Adipose tissue (tissue), 3 donors: ENCODE data around the gene CNTF. TPM values are rescaled to one million over a fixed set of nuclear protein-coding genes. Genes with fewer than 3 reads are reported as not detected.

Experiments used
- H3K27ac ChIP-seq: one replicate; pipeline ENCODE4 v1.5.1; 2013; ENCODE audit warnings: low read depth, low read length
- WGBS, 3 donors: extraction: QIAGEN DNeasy Blood & Tissue Kit; methylation state at CpG; one replicate each; pipeline ENCODE4 v1.1.7; 2013; 5-methylcytosine and 5-hydroxymethylcytosine counted together
- polyA plus RNA-seq, 3 donors: library from polyadenylated mRNA; stranded (reverse); fragments of 200-250 nt; gene quantifications; one replicate each; pipeline ENCODE4 v1.2.3, GENCODE V29; 2013
- donor health status: healthy with polysubstance abuse.
- donor health status: Bipolar disorder and iron deficiency.
- donor health status: healthy.

The CNTF gene
- polyA plus RNA-seq, 3 donors, result 0.16 to 0.64 (median 0.56) TPM

DNA sequence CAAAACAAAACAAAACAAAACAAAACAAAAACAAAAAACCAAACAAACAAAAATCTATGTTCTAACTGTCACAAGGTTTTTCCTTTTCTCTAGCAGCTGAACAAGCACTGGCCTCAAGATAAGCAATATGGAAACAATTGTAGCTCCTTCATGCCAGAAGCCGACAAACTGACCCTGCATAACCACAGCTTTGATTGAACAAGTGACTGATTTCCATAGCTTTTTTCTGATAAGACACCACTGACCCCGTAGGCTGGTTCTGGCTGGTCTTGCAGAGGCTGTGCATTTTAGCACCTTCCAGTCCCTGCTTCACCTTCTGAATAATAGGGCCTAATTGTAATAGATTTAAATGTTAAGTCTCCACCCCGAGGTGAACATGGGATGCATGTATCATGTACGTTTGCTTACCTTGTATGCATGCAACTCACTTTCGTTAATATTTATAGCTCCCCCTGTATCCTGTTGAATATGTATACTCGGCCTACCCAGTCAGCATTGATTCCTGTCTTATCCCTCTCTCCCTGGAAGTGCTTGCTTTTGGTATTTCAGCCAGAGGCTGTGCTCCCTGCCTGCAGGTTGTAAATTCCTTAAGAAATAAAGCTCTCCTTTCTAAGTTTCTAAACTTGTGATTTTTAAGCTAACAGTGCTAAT lies 49.6 kb downstream of the CNTF start:
- H3K27ac ChIP-seq, result no peak overlapping the region
- 34 to 79% (median 75%) methylated on average over 6 of the region's 6 CpGs for WGBS, 3 donors

DNA sequence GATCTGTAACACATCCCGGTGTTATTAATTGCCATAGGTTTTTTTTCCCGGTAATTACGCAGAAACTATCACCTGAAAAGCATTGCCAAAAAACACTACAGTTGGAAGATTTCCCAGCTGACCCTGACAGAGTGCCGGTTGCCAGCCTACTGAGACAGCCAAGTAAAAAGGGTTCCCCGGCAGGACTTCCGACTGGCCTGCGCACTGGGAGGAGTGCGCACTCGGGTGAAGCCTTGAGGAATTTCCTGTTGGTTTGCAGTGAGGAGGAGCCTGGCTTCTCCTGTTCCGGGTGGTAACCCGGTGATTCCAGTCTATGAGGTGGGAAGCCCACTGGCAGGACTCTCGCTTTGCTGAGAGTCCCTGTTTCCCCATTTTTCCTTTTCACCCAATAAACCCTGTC lies 52.1 kb downstream of the CNTF start:
- H3K27ac ChIP-seq, result no peak overlapping the region
- WGBS, 3 donors, result 40 to 75% (median 60%) methylated on average over 12 of the region's 12 CpGs

Other genes starting within 250 kb of the CNTF start
- not detected for gene OR5B3, start 215.8 kb upstream of the CNTF start, polyA plus RNA-seq
- not detected for gene OR5B2, start 194.5 kb upstream of the CNTF start, polyA plus RNA-seq
- not detected for gene OR5B12, start 180.4 kb upstream of the CNTF start, polyA plus RNA-seq
- gene OR5B21, start 114.6 kb upstream of the CNTF start, polyA plus RNA-seq, result not detected
- 1 to 10 TPM; 3.3 to 7.5 (median 5.6) TPM for gene LPXN, start 46.8 kb upstream of the CNTF start, polyA plus RNA-seq
- gene ZFP91, start 43.6 kb upstream of the CNTF start, polyA plus RNA-seq, result 10 to 100 TPM; 10.8 to 31.7 (median 23.8) TPM
- 1 to 10 TPM in 1 of 3 donors, under 1 TPM in 2; 0.06 to 4.9 (median 0.90) TPM for gene GLYAT, start 109.3 kb downstream of the CNTF start, polyA plus RNA-seq
- not detected for gene GLYATL2, start 222.0 kb downstream of the CNTF start, polyA plus RNA-seq